ENCODE results near the gene STRA8. TPM values are rescaled to one million over a fixed set of nuclear protein-coding genes. Genes with fewer than 3 reads are reported as not detected.

STRA8 gene
- total and polyA plus RNA-seq, 9 donors, result not detected

- Histone ChIP-seq H3K36me3 (no peaks in the 10 kb centered on the region), H3K4me3 (no peak overlapping the region), H3K4me1 (ENCODE audit: insufficient read depth) (no peaks in the 10 kb centered on the region), H3K9me3 (no peaks in the 10 kb centered on the region), H3K27ac (no peak overlapping the region), H3K27me3 (no peaks in the 10 kb centered on the region)
- TF ChIP-seq POLR2A (IDR thresholded peaks at IDR 0.05), result no peak
- TF ChIP-seq CTCF (IDR thresholded peaks at IDR 0.05), result no peak
- TF ChIP-seq EP300 (IDR thresholded peaks at IDR 0.05), result no peak
- WGBS, 3 donors, result 68 to 84% (median 70%) methylated on average over 2 of the region's 2 CpGs
- intact Hi-C loops (cut with DNase I), result no loop called here
- no peak for DNase-seq
Observed at GRCh38 chr7:135201350-135201749, 32.3 kb upstream of the STRA8 start.

- intact Hi-C loops (cut with DNase I), result no loop called here
- peak in 2 of 5 donors; percentile 56 to 61 for DNase-seq
Observed at GRCh38 chr7:135204341-135204749, 29.3 kb upstream of the STRA8 start.

GRCh38 chr7:135204876-135205275 is 28.8 kb upstream of the STRA8 start:
- intact Hi-C loops (cut with DNase I), result no loop called here
- H3K9me3 ChIP-seq, result no peaks in the 10 kb centered on the region
- no peaks in the 10 kb centered on the region for H3K36me3 ChIP-seq
- WGBS, 3 donors, result 77 to 81% (median 78%) methylated on average over 5 of the region's 5 CpGs
- H3K27me3 ChIP-seq, result no peaks in the 10 kb centered on the region
- no peak overlapping the region for H3K27ac ChIP-seq
- peaks cover 1% of the 10 kb centered on the region for H3K4me1 ChIP-seq (ENCODE audit: insufficient read depth)
- DNase-seq, result no peak
- TF ChIP-seq POLR2A (IDR thresholded peaks at IDR 0.05), result no peak
- no peak overlapping the region for H3K4me3 ChIP-seq

More at GRCh38 chr7:135204341-135204749, 29.3 kb upstream of the STRA8 start:
- H3K27ac ChIP-seq, result no peak overlapping the region
- H3K36me3 ChIP-seq, result no peaks in the 10 kb centered on the region
- WGBS, 3 donors, result 47 to 55% (median 55%) methylated on average over 6 of the region's 6 CpGs
- H3K4me1 ChIP-seq (ENCODE audit: insufficient read depth), result peaks cover 1% of the 10 kb centered on the region
- H3K9me3 ChIP-seq, result no peaks in the 10 kb centered on the region
- TF ChIP-seq EP300 (IDR thresholded peaks at IDR 0.05) (no peak), CTCF (IDR thresholded peaks at IDR 0.05) (no peak), POLR2A (IDR thresholded peaks at IDR 0.05) (no peak)
- H3K4me3 ChIP-seq, result no peak overlapping the region
- no peaks in the 10 kb centered on the region for H3K27me3 ChIP-seq

- WGBS, 3 donors, result 95 to 99% (median 96%) methylated on average over 8 of the region's 8 CpGs
- DNase-seq, result no peak
- no peak overlapping the region for H3K4me3 ChIP-seq
- TF ChIP-seq CTCF (IDR thresholded peaks at IDR 0.05) (no peak), POLR2A (IDR thresholded peaks at IDR 0.05) (no peak), EP300 (IDR thresholded peaks at IDR 0.05) (no peak)
- H3K27me3 ChIP-seq, result no peaks in the 10 kb centered on the region
- peaks cover 1% of the 10 kb centered on the region for H3K4me1 ChIP-seq (ENCODE audit: insufficient read depth)
- H3K9me3 ChIP-seq, result no peaks in the 10 kb centered on the region
- intact Hi-C loops (cut with DNase I), result no loop called here
- no peak overlapping the region for H3K27ac ChIP-seq
- no peaks in the 10 kb centered on the region for H3K36me3 ChIP-seq
Observed at GRCh38 chr7:135205850-135206249, 27.8 kb upstream of the STRA8 start.

- TF ChIP-seq CTCF (IDR thresholded peaks at IDR 0.05) (no peak), EP300 (IDR thresholded peaks at IDR 0.05) (no peak), POLR2A (IDR thresholded peaks at IDR 0.05) (no peak)
- intact Hi-C loops (cut with DNase I), result no loop called here
- Histone ChIP-seq H3K9me3 (no peaks in the 10 kb centered on the region), H3K27ac (no peak overlapping the region), H3K4me3 (no peak overlapping the region), H3K27me3 (no peaks in the 10 kb centered on the region), H3K4me1 (ENCODE audit: insufficient read depth) (peaks cover 1% of the 10 kb centered on the region), H3K36me3 (no peaks in the 10 kb centered on the region)
- no peak for DNase-seq
- WGBS, 3 donors, result 82 to 88% (median 86%) methylated on average over 7 of the region's 7 CpGs
Observed at GRCh38 chr7:135206941-135207391, 26.7 kb upstream of the STRA8 start.
